OCI-LY1 (cell line): ENCODE measurements around the gene NDFIP1.
A peak's percentile ranks its signal among the peaks of the same experiment; 100 is the strongest.

Experiments
- H2AFZ ChIP-seq: fragments of 200-600 bp; sonication (generic), shearing (Covaris generic); 2 replicates; pipeline ENCODE4 v1.6.0; 2014; ENCODE audit warnings: antibody characterized with exemption, mild to moderate bottlenecking, low read length
- H3F3A ChIP-seq: fragments of 200-600 bp; sonication (generic), shearing (Covaris generic); 2 replicates; pipeline ENCODE4 v1.6.0; 2014; ENCODE audit warnings: mild to moderate bottlenecking, antibody characterized with exemption, low read length, moderate library complexity; ENCODE audit not compliant: insufficient read depth
- H3K27ac ChIP-seq: fragments of 200-600 bp; sonication (generic); 2 replicates; pipeline ENCODE4 v1.5.1; 2014; ENCODE audit warnings: low read length, mixed run types, mild to moderate bottlenecking, low read depth; ENCODE audit not compliant: poor library complexity, severe bottlenecking
- H3K27me3 ChIP-seq: fragments of 200-600 bp; sonication (generic); 2 replicates; pipeline ENCODE4 v1.6.0; 2014; ENCODE audit warnings: antibody characterized with exemption, mild to moderate bottlenecking, low read length, moderate library complexity; ENCODE audit not compliant: insufficient read depth
- H3K36me3 ChIP-seq: fragments of 200-600 bp; sonication (generic); 2 replicates; pipeline ENCODE4 v1.6.1; 2014; ENCODE audit warnings: mild to moderate bottlenecking, antibody characterized with exemption, low read length, moderate library complexity, mixed read lengths; ENCODE audit not compliant: insufficient read depth
- H3K4me1 ChIP-seq: fragments of 200-600 bp; sonication (generic); 2 replicates; pipeline ENCODE4 v1.5.1; 2014; ENCODE audit warnings: mild to moderate bottlenecking, low read length, moderate library complexity; ENCODE audit not compliant: insufficient read depth, severe bottlenecking
- H3K4me2 ChIP-seq: fragments of 200-600 bp; sonication (generic), shearing (Covaris generic); 2 replicates; pipeline ENCODE4 v1.6.1; 2014; ENCODE audit warnings: low read length
- H3K4me3 ChIP-seq: fragments of 200-600 bp; sonication (generic); 2 replicates; pipeline ENCODE4 v1.5.1; 2014; ENCODE audit warnings: low read length, low read depth, mild to moderate bottlenecking, mixed read lengths; ENCODE audit not compliant: poor library complexity, severe bottlenecking
- H3K79me2 ChIP-seq: fragments of 200-600 bp; shearing (Covaris generic); 2 replicates; pipeline ENCODE4 v1.6.1; 2016; ENCODE audit warnings: mixed run types, low read length, mixed read lengths; ENCODE audit not compliant: insufficient read depth
- H3K9ac ChIP-seq: fragments of 200-600 bp; sonication (generic), shearing (Covaris generic); 2 replicates; pipeline ENCODE4 v1.6.1; 2014; ENCODE audit warnings: mild to moderate bottlenecking, low read length, mixed read lengths
- H3K9me2 ChIP-seq: fragments of 200-600 bp; sonication (generic), shearing (Covaris generic); 2 replicates; pipeline ENCODE4 v1.6.1; 2014; ENCODE audit warnings: low read depth, mild to moderate bottlenecking, low read length, mixed read lengths
- H3K9me3 ChIP-seq: fragments of 200-600 bp; shearing (Covaris generic); 2 replicates; pipeline ENCODE4 v1.6.1; 2014; ENCODE audit warnings: low read length, mixed read lengths
- H4K20me1 ChIP-seq: fragments of 200-600 bp; sonication (generic), shearing (Covaris generic); 2 replicates; pipeline ENCODE4 v1.6.0; 2016; ENCODE audit warnings: mild to moderate bottlenecking, low read length; ENCODE audit not compliant: insufficient read depth
- CTCF ChIP-seq: fragments of 200-600 bp; sonication (generic), shearing (Covaris generic); IDR thresholded peaks from 2 replicates; pipeline ENCODE4 v1.5.1; 2017; ENCODE audit warnings: mild to moderate bottlenecking, antibody characterized with exemption, low read length, moderate library complexity, mixed read lengths
- EZH2 ChIP-seq: fragments of 200-600 bp; sonication (generic), shearing (Covaris generic); IDR thresholded peaks from 2 replicates; pipeline ENCODE4 v1.8.0; 2017; ENCODE audit warnings: borderline replicate concordance, mixed run types, mild to moderate bottlenecking, antibody characterized with exemption, low read length, moderate library complexity, mixed read lengths

NDFIP1 gene

DNA sequence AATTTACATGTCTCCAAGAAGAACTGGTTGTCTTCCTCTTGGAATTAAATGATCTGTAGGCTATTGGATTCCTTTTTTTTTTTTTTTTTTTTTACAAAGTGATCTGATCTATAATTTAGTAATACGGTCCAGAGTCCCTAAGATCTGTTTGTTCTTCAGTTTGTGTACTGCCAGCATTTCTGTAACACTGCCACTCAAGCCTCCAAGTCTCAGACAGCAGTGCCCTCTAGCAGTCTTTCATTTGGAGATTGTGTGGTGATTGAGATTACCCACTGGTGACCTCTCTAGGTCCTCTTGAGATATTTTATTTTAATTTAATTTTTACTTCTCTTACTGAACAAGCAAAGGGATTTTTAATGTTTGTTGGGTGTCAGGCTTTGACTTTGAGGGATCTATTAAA, 40.8 kb downstream of the NDFIP1 start:
- Histone ChIP-seq H3K27me3 (no peaks in the 10 kb centered on the region), H3F3A (no peaks in the 10 kb centered on the region), H3K4me3 (no peak overlapping the region), H3K4me2 (no peak overlapping the region), H3K9me3 (no peaks in the 10 kb centered on the region), H4K20me1 (no peaks in the 10 kb centered on the region), H3K79me2 (no peaks in the 10 kb centered on the region), H3K27ac (no peak overlapping the region), H3K36me3 (peaks cover 19% of the 10 kb centered on the region), H3K9me2 (no peaks in the 10 kb centered on the region), H3K9ac (no peak overlapping the region), H2AFZ (no peak overlapping the region), H3K4me1 (no peaks in the 10 kb centered on the region)
- TF ChIP-seq CTCF (no peak), EZH2 (no peak)

- no peak overlapping the region for H2AFZ ChIP-seq
- H3K4me1 ChIP-seq = no peaks in the 10 kb centered on the region
- H3K9ac ChIP-seq = no peak overlapping the region
- H3K36me3 ChIP-seq = peaks cover 19% of the 10 kb centered on the region
- no peaks in the 10 kb centered on the region for H3K27me3 ChIP-seq
- no peak for TF ChIP-seq CTCF
- TF ChIP-seq EZH2 = no peak
- H4K20me1 ChIP-seq = no peaks in the 10 kb centered on the region
- H3K4me3 ChIP-seq = no peak overlapping the region
- no peak overlapping the region for H3K4me2 ChIP-seq
- H3K27ac ChIP-seq = no peak overlapping the region
- H3K9me3 ChIP-seq = no peaks in the 10 kb centered on the region
- no peaks in the 10 kb centered on the region for H3K79me2 ChIP-seq
- H3F3A ChIP-seq = no peaks in the 10 kb centered on the region
- no peaks in the 10 kb centered on the region for H3K9me2 ChIP-seq
Observed at GRCh38 chr5:142150431-142150830, 41.9 kb downstream of the NDFIP1 start.

- Histone ChIP-seq H3K27ac (no peak overlapping the region), H2AFZ (no peak overlapping the region), H3K79me2 (no peaks in the 10 kb centered on the region), H3K9me3 (no peaks in the 10 kb centered on the region), H3K36me3 (peaks cover 12% of the 10 kb centered on the region), H3K9ac (no peak overlapping the region), H4K20me1 (no peaks in the 10 kb centered on the region), H3K9me2 (no peaks in the 10 kb centered on the region), H3K4me1 (no peaks in the 10 kb centered on the region), H3K27me3 (no peaks in the 10 kb centered on the region), H3F3A (no peaks in the 10 kb centered on the region), H3K4me2 (no peak overlapping the region), H3K4me3 (no peak overlapping the region)
- no peak for TF ChIP-seq EZH2
- peak; percentile 89 for TF ChIP-seq CTCF
Observed at GRCh38 chr5:142151436-142152383, 43.1 kb downstream of the NDFIP1 start.
